ENCODE data around the gene ZNF621.
A peak's percentile ranks its signal among the peaks of the same experiment; 100 is the strongest.

ZNF621 gene

DNA sequence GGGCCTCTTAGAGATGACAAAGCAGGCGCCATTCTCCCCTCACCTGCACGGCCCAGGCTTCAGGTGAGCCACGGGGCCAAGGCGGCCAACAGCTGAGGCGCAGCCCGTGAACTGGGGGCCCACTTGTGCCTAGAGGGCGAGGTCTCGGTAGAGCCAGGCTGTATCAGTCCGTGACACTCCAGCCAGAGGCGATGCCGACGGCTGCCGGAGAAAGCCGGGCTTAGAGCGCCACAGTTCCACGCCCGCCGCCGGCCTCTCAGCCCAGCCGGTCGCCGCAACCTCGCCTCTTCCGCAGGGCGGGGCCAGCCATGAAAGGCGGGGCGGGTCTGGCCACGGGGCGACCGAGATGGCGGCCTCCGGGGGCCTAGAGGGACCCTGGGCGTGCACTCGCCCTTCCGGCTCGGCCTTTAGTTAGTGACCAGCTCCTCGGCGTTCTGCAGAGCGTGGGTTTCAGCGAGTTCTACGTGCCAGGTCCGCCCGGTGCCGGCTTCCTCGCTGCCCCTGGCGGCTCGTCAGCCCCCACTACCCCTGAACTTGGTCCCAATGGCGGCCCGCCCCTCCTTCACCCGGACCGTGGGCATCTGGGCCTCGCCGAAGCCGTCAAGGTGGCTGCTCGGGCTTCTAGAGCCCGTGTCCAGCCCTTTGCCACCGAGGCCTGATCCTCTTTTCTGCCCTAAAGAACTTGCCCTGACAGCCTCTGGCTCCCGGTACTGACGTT lies at the start of gene ZNF621:
TSS of gene ZNF621 (plus strand) at position 393 of the 718 bp plus-strand sequence. CDS start 881 bp downstream, outside the sequence.
- DNase-seq (ENCODE audit: low read depth in 2 of 2): peak; percentile 65 to 79

DNA sequence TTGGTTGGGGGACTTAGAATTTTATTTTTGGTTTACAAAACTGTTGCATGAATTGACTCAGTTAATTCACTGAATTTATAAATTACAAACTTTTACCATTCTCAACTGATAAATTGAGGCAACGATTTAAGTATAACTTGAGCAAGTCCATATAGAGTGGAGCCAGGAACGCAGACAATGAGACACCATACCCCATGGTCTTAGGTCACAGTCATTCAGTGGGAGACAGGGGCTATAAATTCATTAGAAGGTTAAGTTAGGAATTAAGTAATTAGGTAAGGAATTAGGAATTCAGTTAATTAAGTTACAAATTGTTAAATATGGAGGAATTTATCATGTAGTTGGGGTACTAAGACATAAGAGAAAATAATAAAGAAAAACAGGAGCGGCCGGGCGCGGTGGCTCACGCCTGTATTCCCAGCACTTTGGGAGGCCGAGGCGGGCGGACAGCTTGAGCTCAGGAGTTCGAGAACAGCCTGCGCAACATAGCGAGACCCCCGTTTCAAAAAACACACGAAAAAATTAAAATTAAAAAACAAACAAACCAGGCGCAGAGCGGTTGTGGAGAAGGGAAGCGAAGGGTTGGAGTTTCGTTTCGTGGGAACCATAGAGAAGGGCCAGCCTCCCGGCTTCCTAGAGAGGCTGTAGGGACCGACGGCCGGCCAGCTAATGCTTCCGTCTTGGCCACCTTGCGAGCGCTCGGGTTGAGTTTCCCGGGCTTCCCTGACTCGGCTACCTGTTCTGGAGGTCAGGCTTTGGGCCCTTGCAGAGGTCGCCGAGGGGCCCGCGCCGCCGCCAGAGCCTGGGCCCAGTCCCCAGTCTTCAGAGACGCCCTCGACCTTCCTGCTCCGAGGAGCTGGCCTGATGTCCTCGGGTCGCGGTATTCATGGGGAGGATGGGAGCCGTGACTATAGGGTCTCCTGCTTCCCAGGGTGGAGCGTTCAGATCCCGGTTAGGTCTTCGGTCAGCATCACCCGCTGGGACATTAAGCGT lies 48.0 kb upstream of the ZNF621 start, which contains the start of gene ZNF619:
TSS of gene ZNF619 (plus strand) at position 645 of the 993 bp plus-strand sequence. CDS start 858 bp downstream, outside the sequence.
- peak; percentile 34 to 44 for DNase-seq (ENCODE audit: low read depth in 2 of 2)

DNA sequence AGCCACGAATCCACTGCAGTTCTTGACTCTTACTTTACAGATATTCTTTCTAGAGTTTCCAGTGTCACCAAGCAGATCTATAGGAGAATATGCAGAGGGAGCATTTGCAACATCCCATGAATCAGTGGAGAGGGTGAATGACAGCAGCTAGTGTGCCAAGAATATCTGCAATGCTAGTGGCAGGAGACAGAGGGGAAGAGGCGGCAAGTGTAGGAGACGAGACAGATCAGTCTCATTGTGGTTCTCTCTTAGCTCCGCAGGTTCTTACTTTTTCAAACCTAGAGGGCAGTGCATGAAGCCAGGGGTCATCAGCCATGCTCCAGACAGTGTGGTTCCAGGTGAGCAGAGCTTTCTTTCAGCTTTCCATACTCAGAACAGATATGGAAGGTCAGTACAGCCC lies 47.1 kb upstream of the ZNF621 start:
- DNase-seq (ENCODE audit: low read depth in 2 of 2): no peak

DNA sequence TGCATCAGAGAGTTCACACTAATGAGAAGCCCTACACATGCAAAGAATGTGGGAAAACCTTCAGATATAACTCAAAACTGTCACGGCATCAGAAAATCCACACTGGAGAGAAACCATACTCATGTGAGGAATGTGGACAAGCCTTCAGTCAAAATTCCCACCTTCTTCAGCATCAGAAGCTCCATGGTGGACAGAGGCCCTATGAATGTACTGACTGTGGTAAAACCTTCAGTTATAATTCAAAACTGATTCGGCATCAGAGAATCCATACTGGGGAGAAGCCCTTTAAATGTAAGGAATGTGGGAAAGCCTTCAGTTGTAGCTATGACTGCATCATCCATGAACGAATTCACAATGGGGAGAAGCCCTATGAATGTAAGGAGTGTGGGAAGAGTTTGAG lies 37.6 kb upstream of the ZNF621 start:
- DNase-seq (ENCODE audit: low read depth in 2 of 2): no peak

DNA sequence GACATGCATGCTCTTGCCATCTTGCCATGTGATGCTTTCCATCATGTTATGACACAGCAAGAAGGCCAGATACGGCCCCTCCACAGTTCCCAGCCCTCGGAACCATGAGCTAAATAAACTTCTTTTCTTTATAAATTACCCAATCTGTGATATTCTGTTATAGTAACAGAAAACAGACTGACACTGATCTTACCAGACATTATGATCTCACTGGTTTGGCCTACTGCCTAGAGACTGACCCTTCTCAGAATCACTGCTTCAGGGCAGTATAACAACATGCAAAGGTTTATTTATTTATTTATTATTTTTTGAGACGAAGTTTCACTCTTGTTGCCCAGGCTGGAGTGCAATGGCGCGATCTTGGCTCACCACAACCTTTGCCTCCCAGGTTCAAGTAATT lies 33.8 kb upstream of the ZNF621 start:
- DNase-seq (ENCODE audit: low read depth in 2 of 2): no peak

DNA sequence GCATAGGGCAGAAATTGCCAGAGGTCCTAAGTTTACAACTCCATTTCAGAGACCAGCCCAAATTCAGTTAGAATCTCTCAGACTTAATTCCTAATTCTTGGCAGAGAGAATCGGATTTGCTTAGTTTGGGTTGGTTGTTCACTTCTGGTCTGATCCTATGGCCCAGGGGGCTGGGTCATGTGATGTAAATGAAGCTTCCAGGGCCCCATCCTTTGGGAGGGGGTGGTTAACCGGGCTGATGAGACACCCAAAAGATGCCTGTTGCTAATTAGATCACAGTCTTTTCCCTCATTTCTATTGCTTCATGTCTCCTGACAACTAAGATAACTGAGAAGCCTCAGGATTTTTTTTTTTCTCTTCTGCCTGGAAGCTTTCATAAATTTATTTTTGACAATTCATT lies 30.1 kb upstream of the ZNF621 start:
- no peak for DNase-seq (ENCODE audit: low read depth in 2 of 2)

DNA sequence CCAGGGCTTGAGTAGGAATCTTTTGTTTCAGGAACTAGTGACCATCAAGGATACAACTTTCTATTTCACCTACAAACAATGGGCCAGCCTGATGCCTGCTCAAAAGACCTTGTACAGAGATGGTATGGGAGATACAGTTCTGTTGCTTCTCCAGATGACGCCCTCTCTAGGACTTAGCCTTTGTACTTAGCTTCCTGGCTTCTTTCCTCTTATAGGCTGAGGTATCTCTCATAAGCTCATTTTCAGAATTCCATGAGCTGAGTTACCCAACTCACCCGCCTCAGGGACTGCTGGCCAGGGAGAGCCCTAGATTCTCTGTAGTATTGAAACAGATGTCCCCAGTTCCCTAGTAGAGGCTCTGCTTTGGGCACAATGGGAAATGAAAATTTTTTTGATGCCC lies 27.5 kb upstream of the ZNF621 start:
- no peak for DNase-seq (ENCODE audit: low read depth in 2 of 2)

DNA sequence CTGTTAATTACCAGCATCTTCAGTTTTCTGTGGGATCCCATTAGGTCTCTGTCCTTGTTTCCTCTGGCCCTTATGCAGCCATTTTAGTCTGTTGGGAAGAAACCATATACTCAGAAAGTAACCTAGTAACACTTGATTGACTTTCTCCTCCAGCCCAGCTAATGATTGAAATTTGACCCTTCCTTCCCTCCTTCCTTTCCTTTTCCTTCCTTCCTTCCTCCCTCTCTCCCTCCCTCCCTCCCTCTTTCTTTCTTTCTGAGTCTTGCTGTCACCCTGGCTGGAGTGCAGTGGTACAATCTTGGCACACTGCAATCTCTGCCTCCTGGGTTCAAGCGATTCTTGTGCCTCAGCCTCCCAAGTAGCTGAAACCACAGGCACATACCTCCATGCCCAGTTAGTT lies 24.8 kb upstream of the ZNF621 start:
- DNase-seq (ENCODE audit: low read depth in 2 of 2): no peak

DNA sequence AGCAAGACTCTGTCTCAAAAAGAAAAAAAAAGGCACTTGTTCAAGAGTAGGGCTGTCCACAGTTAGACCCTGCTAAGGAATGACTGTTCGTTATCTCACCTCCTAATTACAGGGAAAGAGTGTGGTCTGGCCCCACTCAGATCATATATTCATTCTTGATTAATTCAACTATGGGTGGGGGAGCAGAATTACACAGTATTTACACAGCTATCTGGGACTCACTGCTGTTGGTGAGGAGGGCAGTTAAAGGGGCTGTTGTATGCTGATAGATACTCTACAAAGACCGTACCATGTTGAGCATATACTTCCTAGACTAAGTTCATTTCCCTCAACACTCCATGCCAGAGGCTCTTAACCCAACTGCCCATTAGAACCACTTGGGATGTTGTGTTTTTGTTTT lies 22.7 kb upstream of the ZNF621 start:
- no peak for DNase-seq (ENCODE audit: low read depth in 2 of 2)

DNA sequence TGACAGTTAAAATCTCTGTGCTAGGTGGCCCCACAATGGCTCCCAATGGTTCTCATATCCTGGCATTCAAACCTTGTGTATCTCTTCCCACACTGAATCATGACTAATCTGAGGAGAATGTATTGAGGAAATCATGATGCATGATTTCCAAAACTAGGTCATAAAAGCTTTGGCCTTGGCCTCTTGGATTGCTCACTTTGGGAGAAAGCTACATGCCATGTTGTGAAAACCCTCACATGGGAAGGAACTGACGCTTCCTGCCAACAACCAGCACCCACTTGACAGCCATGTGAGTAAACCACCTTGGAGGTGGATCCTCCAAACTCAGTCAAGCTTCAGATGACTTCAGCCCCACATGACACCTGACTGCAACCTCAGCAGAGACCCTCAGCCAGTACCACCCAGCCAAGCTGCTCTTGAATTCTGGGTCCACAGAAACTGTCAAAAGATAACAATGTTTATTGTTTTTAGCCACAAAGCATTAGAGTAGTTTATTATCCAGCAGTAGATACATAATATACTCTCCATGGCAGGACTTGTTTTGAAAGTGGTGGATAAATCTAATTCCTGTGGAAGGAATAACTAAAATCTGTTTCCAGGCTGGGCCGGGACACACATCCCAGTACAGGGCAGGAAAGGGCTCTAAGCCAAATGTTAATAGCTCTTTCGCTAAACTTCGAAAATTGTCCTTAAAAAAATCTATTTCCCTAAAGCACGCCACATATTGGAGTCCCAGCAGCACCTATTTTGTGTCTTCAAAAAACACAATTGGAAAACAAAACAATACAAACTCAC lies 19.9 kb upstream of the ZNF621 start:
- DNase-seq (ENCODE audit: low read depth in 2 of 2): no peak

DNA sequence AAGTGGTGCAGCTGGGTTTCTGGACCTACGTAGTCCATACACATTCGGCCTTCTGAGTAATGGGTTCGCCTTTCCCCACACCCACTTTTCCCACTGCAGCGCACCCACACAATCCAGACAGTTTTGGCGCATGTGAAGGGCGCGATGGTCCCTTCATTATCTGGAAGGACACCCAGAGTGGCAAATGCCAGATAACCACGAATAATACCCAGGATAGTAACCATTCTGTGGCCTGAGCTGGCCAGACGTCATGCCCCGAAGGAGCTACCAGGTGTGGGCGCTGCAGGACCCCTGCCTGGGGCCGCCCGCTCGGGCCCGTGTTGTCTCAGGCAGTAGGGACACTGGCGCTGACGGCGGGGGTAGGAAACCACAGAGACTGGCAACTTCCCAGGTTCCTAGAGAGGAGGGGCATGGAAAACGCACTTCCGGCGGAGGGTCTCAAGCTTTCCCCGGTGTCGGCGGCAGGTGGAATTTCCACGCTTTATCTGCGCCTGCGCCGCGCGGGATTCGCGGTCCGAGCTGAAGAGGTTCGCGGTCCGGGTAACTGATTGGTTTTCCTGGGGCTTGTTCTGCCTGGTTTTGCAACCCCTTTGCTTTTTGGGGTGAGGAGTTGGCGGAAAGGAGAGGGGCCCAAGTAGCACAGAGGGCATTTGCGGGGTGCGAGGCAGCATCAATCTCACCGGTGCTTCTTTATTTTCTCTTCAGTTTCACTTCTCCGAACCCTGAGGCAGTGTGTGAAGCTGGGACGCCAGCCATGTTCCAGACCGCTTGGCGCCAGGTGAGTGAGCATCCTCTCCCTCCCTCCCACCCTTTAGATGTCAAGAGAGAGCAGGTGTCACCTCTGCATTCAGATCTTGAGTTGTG lies 18.9 kb upstream of the ZNF621 start, which contains the start of gene ZNF620:
TSS of gene ZNF620 (plus strand) at position 441 of the 864 bp plus-strand sequence. CDS start at position 755, 314 bp downstream.
- peak; percentile 43 for DNase-seq (ENCODE audit: low read depth in 2 of 2)

DNA sequence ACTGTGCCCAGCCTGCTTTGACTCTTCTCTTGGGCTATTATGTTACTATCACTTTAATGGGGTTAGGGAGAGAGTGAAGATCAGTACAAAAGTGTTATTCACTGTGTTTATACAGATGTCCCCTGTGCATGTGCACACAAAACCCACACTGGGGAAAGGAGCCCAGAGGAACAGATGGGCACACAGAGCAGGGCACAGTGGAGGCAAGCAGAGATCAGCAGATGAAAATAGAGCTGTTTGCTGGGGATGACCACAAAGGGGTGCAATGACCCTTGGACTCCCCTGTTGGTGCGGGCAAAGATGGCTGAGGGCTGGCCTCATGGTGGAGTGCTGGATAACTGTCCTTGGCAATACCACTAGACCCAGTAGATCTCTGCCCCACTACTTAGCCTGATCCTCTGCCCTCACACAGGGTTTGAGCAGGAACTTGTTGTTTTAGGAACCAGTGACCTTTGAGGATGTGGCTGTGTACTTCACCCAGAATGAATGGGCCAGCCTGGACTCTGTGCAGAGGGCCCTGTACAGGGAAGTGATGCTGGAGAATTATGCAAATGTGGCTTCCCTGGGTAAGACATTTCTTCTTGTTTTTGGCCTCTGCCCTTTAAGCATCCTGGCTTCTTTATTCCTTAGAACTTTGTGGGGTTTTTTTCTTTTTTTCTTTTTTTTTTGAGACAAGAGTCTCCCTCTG lies 13.6 kb upstream of the ZNF621 start:
- DNase-seq (ENCODE audit: low read depth in 2 of 2): no peak

DNA sequence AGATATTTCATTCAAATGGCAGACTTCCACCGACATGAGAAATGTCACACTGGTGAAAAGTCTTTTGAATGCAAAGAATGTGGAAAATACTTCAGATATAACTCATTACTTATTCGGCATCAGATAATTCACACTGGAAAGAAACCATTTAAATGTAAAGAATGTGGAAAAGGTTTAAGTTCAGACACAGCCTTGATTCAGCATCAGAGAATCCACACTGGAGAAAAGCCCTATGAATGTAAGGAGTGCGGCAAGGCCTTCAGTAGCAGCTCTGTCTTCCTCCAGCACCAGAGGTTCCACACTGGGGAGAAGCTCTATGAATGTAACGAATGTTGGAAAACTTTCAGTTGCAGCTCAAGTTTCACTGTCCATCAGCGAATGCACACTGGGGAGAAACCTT lies 8.6 kb upstream of the ZNF621 start:
- no peak for DNase-seq (ENCODE audit: low read depth in 2 of 2)

DNA sequence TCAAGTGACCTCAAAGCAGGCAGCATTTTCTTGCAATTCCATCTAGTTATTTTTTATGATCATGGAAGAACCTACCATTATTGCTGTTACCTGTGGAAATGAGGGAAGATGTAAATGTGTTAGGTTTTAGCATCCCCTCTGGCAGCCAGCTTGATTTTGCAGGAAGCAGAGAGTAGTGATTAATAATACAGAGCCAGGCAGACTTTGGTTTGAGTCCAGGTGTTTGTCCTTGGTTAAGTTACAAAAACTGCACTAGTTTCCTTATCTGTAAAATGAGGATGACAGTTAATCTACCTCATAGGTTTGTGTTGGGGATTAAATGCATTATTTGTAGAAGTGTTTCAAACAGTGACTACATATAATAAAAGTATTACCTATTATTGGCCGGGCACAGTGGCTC lies 6.7 kb upstream of the ZNF621 start:
- DNase-seq (ENCODE audit: low read depth in 2 of 2): no peak

DNA sequence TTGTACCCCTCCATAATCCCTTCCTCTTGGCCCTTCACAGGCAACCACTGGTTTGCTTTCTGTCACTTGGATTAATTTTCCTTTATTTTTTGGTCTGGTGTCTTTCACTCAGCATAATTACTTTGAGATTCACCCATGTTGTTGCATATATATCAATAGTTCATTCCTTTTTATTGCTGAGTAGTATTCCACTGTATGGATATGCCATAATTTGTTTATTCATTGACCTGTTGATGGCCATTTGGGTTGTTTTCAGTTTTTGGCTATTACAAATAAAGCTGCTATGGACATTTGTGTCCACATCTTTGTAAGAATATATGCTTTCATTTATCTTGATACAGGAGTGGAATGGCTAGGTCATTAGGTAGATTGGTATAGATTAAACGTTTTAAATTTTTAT lies 5.9 kb upstream of the ZNF621 start:
- no peak for DNase-seq (ENCODE audit: low read depth in 2 of 2)

DNA sequence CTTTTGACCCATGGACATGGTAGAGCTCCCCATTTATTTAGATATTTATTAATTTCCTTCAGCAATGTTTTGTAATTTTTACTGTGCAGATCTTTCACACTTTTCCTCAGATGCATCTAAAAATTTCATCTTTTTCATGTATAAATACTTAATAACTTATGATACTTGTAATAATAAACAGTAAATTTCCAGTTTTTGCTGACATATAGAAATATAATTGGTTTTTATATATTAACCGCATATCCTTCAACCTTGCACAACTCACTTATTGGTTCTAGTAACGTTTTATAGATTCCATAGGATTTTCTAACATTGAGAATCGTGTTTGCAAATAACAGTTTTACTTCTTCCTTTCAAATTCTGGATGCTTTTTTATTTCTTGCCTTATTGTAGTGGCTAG lies 3.5 kb upstream of the ZNF621 start:
- DNase-seq (ENCODE audit: low read depth in 2 of 2): no peak

DNA sequence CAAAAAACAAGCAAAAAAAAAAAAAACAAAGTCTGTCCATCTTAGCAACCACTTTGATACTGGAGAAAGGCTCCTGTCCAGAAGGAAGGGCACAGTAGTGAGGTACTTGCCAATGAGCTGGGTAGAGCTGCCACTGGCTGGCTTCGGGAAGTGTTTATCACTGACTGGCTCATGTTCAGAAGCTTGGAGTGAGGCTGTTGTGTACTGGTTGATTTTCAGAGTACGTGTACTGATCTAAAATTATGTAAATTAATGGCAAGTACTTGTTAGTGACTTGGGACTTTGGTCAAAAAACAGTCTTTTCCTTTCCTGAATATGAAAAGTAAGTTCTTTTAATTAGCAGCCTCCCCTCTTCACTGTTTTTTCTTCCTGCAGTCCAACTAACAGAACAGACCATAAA lies 979 bp upstream of the ZNF621 start:
- DNase-seq (ENCODE audit: low read depth in 2 of 2): no peak

DNA sequence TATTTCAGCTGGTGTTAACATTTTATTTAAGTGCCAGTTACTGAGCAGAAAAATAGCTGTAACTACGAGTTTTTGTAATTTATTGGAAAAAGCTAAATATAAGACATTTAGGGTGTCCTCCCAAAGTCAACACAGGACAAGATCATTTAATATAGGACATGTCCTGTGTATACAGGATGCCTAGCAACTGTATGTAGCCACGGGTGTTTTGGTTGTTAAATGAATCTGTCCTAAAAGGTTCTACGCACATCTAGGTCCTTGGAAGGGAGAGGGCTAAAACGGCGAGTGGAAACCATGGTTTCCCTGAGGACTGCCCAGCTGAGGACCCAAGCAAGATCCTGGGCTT lies 565 bp upstream of the ZNF621 start:
- no peak for DNase-seq (ENCODE audit: low read depth in 2 of 2)

DNA sequence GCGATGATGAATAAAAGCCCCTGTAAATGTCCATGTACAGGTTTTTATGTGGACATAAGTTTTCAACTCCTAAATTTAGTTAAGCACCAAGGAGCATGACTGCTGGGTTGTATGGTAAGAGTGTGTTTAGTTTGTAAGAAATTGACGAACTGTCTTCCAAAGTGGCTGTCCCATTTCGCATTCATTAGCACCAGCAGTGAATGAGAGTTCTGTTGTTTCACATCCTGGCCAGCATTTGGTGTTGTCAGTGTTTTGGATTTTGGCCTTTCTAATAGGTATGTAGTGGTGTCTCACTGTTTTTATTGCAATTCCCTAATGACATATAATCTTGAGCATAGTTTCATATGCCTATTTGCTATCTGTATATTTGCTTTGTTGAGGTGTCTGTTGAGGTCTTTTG lies 3.7 kb downstream of the ZNF621 start:
- DNase-seq (ENCODE audit: low read depth in 2 of 2): no peak

DNA sequence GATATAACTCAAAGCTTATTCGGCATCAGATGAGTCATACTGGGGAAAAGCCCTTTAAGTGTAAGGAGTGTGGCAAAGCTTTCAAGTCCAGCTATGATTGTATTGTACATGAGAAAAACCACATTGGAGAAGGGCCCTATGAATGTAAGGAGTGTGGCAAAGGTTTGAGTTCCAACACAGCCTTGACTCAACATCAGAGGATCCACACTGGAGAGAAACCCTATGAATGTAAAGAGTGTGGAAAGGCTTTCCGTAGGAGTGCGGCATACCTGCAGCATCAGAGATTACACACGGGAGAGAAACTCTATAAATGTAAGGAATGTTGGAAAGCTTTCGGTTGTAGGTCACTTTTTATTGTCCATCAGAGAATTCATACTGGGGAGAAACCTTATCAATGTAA lies 7.5 kb downstream of the ZNF621 start:
- DNase-seq (ENCODE audit: low read depth in 2 of 2): no peak

All from stimulated activated CD4-positive, alpha-beta T cell treated with anti-CD3 and anti-CD28 coated beads, Interleukin-1b, Interleukin-23, amount 100 ng/mL, for 4 hours (primary cell).